Gastrocnemius medialis (tissue), 4 donors: ENCODE results near the gene ZNF362. TPM values are rescaled to one million over a fixed set of nuclear protein-coding genes. Genes with fewer than 3 reads are reported as not detected.
A peak's percentile ranks its signal among the peaks of the same experiment; 100 is the strongest.

Experiments used
- ATAC-seq, 2 donors: fragments of 150-250 bp; one replicate each; pipeline ENCODE4 v1.9.1; 2016
- DNase-seq, 2 donors: peaks; one replicate each; pipeline ENCODE4 v3.0.0-alpha.2; 2019
- H3K27ac ChIP-seq, 4 donors: fragments of 200-600 bp; sonication (generic); 1 replicate in 1 of 4; 2 replicates in 3 of 4; pipeline ENCODE4 v1.5.1; 2016 to 2018; ENCODE audit warnings: mild to moderate bottlenecking in 2 of 4, moderate library complexity in 1 of 4
- H3K27me3 ChIP-seq, 3 donors: fragments of 200-600 bp; sonication (generic) in 2 of 3; 1 replicate in 1 of 3; 2 replicates in 2 of 3; pipeline versions ENCODE4 v1.5.1 to v1.6.0; 2016 to 2019; ENCODE audit warnings: mild to moderate bottlenecking in 1 of 3, moderate library complexity in 1 of 3
- H3K36me3 ChIP-seq, 2 donors: fragments of 200-600 bp; sonication (generic) in 1 of 2; one replicate each; pipeline ENCODE4 v1.5.1; 2017 to 2018
- H3K4me1 ChIP-seq, 2 donors: fragments of 200-600 bp; sonication (generic) in 1 of 2; one replicate each; pipeline ENCODE4 v1.5.1; 2016 to 2017; ENCODE audit warnings: mild to moderate bottlenecking in 2 of 2
- H3K4me3 ChIP-seq, 4 donors: fragments of 200-600 bp; sonication (generic) in 3 of 4; 1 replicate in 1 of 4; 2 replicates in 3 of 4; pipeline ENCODE4 v1.5.1; 2016 to 2019; ENCODE audit warnings: mild to moderate bottlenecking in 2 of 4
- H3K9me3 ChIP-seq, 3 donors: fragments of 200-600 bp; sonication (generic) in 2 of 3; 1 replicate in 1 of 3; 2 replicates in 2 of 3; pipeline ENCODE4 v1.5.1; 2016 to 2019
- CTCF ChIP-seq, 5 experiments: fragments of 450-650 bp in 3 of 5; fragments of 200-600 bp in 2 of 5; sonication (generic) in 2 of 5; IDR thresholded peaks in 4 of 5; conservative IDR thresholded peaks in 1 of 5; 1 replicate in 4 of 5; 2 replicates in 1 of 5; pipeline ENCODE4 v1.5.1; 2016 to 2019; ENCODE audit warnings: antibody characterized with exemption in 5 of 5, mild to moderate bottlenecking in 3 of 5, moderate library complexity in 3 of 5
- POLR2A ChIP-seq, 2 donors: fragments of 450-650 bp; IDR thresholded peaks; one replicate each; pipeline ENCODE4 v1.6.1; 2017; ENCODE audit warnings: antibody characterized with exemption in 2 of 2, mild to moderate bottlenecking in 2 of 2, moderate library complexity in 2 of 2
- in situ Hi-C, 4 donors: fragments of 200-750 bp; cut with MboI; loops; one replicate each; pipeline versions ENCODE4 v1.15.0 to v1.8.0; 2017; ENCODE audit warnings: low sequenced_read_pairs in 4 of 4
- intact Hi-C: fragments of 100-400 bp; cut with DNase I; formaldehyde crosslinking; loops from one replicate; pipeline ENCODE4 v1.15.1; 2023; ENCODE audit warnings: low total_unique reads
- microRNA counts, 2 donors: library from miRNA; unstranded; fragments of <30 nt; microRNA quantifications; one replicate each; lab custom pipeline; 2016
- microRNA-seq, 2 donors: library from miRNA; unstranded; fragments of <30 nt; microRNA quantifications; one replicate each; pipeline ENCODE4, GENCODE V29; 2016; ENCODE audit warnings: borderline replicate concordance in 2 of 2
- total RNA-seq, 4 donors: library from RNA; depleted of rRNA; stranded (reverse); fragments of >200 nt; gene quantifications; one replicate each; pipeline versions ENCODE4 v1.1.0 to v1.2.3, GENCODE V29; 2016

ZNF362 gene
- total RNA-seq, 4 donors from 2014 or later: 6.4 to 19.2 (median 17.7) TPM

- H3K4me3 ChIP-seq: peak overlapping the region; percentile 77 to 98 (median 90)
- TF ChIP-seq POLR2A (IDR thresholded peaks at IDR 0.05): peak in 1 of 2 donors; percentile 6
- TF ChIP-seq CTCF (IDR thresholded peaks at IDR 0.05 in 4 of 5, conservative IDR thresholded peaks at IDR 0.05 in 1 of 5): no peak
- intact Hi-C loops (loop anchor here (1.0 to 5.0 kb wide), 2 partner anchors 15 to 316 kb away; no protein-coding TSS in a partner anchor), in situ Hi-C loops (no loop called here)
- H3K4me1 ChIP-seq: peaks cover 38 to 45% of the 10 kb centered on the region in 2 donors
- ATAC-seq: peak in 1 of 2 donors; percentile 6
- no peak for DNase-seq
- H3K27ac ChIP-seq: peak overlapping the region; percentile 94 to 99 (median 98)
- no peaks in the 10 kb centered on the region for H3K27me3 ChIP-seq
- H3K36me3 ChIP-seq: no peaks in the 10 kb centered on the region
- no peaks in the 10 kb centered on the region for H3K9me3 ChIP-seq
Observed at GRCh38 chr1:33348194-33348593, 91.9 kb downstream of the ZNF362 start.

DNA sequence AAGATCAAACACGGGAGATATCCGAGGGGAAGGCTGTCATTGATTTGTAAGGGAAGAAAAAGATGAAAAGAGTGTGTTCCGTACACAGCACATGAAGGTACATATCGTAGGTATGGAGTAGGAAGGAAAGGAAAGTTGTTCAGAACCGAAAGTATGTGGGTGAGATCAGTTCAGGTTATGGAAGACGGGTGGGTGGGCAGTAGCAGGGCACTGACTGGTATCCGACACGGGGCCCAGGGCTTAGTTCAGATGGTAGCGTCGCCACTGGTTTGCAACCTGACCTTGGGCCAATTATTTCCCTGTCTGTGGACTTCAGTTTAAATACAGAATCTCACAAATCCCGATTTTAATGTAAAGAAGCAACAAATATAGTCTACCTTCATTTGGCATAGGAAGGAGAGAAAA is 92.4 kb downstream of the ZNF362 start:
- peak; percentile 18 to 19 for ATAC-seq

GRCh38 chr1:33349081-33349759 is 92.9 kb downstream of the ZNF362 start:
- intact Hi-C loops (loop anchor here (5.0 kb wide), 1 partner anchor 317 kb away; no protein-coding TSS in a partner anchor), in situ Hi-C loops (no loop called here)
- Histone ChIP-seq H3K27me3 (no peaks in the 10 kb centered on the region), H3K27ac (peak overlapping the region; percentile 94 to 99 (median 98)), H3K4me1 (peaks cover 30 to 36% of the 10 kb centered on the region in 2 donors), H3K9me3 (no peaks in the 10 kb centered on the region), H3K36me3 (no peaks in the 10 kb centered on the region), H3K4me3 (peak overlapping the region; percentile 77 to 98 (median 90))
- TF ChIP-seq POLR2A (IDR thresholded peaks at IDR 0.05): peak; percentile 71 to 85
- peak in 1 of 5 experiments; percentile 9 for TF ChIP-seq CTCF (IDR thresholded peaks at IDR 0.05 in 4 of 5, conservative IDR thresholded peaks at IDR 0.05 in 1 of 5)
- DNase-seq (peak; percentile 59 to 61), ATAC-seq (peak; percentile 36 to 46)

More for the DNA sequence above, 92.4 kb downstream of the ZNF362 start:
- intact Hi-C loops (loop anchor here (1.0 to 5.0 kb wide), 2 partner anchors 15 to 316 kb away; no protein-coding TSS in a partner anchor), in situ Hi-C loops (no loop called here)
- H3K9me3 ChIP-seq: no peaks in the 10 kb centered on the region
- H3K36me3 ChIP-seq: no peaks in the 10 kb centered on the region
- DNase-seq: no peak
- TF ChIP-seq POLR2A (IDR thresholded peaks at IDR 0.05) (no peak), CTCF (IDR thresholded peaks at IDR 0.05 in 4 of 5, conservative IDR thresholded peaks at IDR 0.05 in 1 of 5) (no peak)
- peaks cover 35 to 41% of the 10 kb centered on the region in 2 donors for H3K4me1 ChIP-seq
- H3K4me3 ChIP-seq: peak overlapping the region; percentile 77 to 98 (median 90)
- H3K27ac ChIP-seq: peak overlapping the region; percentile 94 to 99 (median 98)
- H3K27me3 ChIP-seq: no peaks in the 10 kb centered on the region

DNA sequence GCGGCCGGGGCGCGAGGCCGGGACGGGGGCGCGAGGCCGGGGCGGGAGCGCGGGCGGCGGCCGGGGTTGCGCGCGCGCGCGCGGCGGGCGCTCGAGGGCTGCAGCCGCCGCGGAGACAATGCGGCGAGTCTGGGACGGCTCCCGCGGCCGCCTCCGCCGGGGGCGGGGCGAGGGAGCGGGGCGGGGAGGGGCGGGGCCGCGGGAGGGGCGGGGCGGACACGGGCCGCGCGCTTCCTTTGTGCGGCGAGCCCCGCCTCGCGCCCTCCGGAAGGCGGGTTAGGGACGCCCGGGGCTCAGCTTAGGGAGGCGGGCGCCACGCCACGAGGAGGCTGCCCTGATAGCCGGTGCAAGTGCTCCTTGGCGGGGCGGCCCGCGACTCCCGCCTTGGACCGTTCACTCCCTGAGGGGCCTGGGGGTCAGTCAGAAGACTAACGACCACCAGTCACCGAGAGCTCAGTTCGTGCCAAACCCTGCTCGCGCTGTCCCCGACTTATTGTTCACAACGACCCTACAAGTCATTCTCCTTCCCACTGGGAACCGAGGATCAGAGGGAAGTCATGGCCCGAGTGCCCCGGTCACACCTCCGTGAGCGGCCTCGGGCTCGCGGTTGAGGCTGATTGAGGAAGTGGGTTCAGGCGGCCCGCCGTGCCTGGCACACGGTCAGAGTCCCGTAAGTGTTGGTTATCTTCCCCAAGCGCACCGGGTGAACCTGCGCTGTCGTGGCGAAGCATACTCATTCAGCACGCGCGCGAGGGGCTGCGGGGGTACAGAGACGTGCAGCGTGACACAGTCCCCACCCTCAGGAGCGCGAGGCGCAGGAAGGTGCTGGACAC is 93.7 kb downstream of the ZNF362 start:
- peak; percentile 80 to 86 for DNase-seq
- Histone ChIP-seq H3K36me3 (peaks cover 0 to 6% of the 10 kb centered on the region in 2 donors), H3K27me3 (no peaks in the 10 kb centered on the region), H3K4me1 (peaks cover 22 to 28% of the 10 kb centered on the region in 2 donors), H3K9me3 (no peaks in the 10 kb centered on the region), H3K27ac (peak overlapping the region; percentile 90 to 99 (median 94)), H3K4me3 (peak overlapping the region; percentile 66 to 83 (median 68))
- TF ChIP-seq POLR2A (IDR thresholded peaks at IDR 0.05) (peak; percentile 91 to 94), CTCF (IDR thresholded peaks at IDR 0.05 in 4 of 5, conservative IDR thresholded peaks at IDR 0.05 in 1 of 5) (peak in 1 of 5 experiments; percentile 8)
- in situ Hi-C loops (loop anchor here in 2 of 4 donors (25.0 kb wide), 1 partner anchor 112 kb away; the partner anchor contains the start of gene ZSCAN20 (in 2 of the 2)), intact Hi-C loops (loop anchor here (1.0 to 5.0 kb wide), 2 partner anchors 15 to 318 kb away; no protein-coding TSS in a partner anchor)
- peak; percentile 67 to 73 for ATAC-seq

MicroRNAs within 50 kb of the gene (microRNA counts, 767-probe panel; counts per million panel counts)
- microRNA hsa-miR-3605-5p (lab: Ali Mortazavi, UCI): 356 to 448 counts per million in 2 donors

Small RNA genes lying within 50 kb of the gene (microRNA-seq; reads per million reads assigned to microRNA genes)
- 47.8 to 59.1 reads per million in 2 donors for gene MIR3605

Other genes with a start within 250 kb of the ZNF362 start
- 100 to 1,000 TPM; 125 to 261 (median 152) TPM for gene AK2, start 219.6 kb upstream of the ZNF362 start, total RNA-seq
- gene AZIN2, start 175.3 kb upstream of the ZNF362 start, total RNA-seq: 1 to 10 TPM in 3 of 4 donors, under 1 TPM in 1; 0.52 to 3.1 (median 1.2) TPM
- 10 to 100 TPM in 1 of 4 donors, 1 to 10 TPM in 3; 3.3 to 10.8 (median 7.4) TPM for gene TRIM62, start 74.4 kb upstream of the ZNF362 start, total RNA-seq
- not detected for gene A3GALT2, start 64.6 kb downstream of the ZNF362 start, total RNA-seq
- 100 to 1,000 TPM; 318 to 516 (median 364) TPM for gene PHC2, start 174.6 kb downstream of the ZNF362 start, total RNA-seq
- 1 to 10 TPM; 2.7 to 7.0 (median 4.2) TPM for gene ZSCAN20, start 216.2 kb downstream of the ZNF362 start, total RNA-seq